ENCODE results near the gene DOCK2.

DOCK2 gene

DNA sequence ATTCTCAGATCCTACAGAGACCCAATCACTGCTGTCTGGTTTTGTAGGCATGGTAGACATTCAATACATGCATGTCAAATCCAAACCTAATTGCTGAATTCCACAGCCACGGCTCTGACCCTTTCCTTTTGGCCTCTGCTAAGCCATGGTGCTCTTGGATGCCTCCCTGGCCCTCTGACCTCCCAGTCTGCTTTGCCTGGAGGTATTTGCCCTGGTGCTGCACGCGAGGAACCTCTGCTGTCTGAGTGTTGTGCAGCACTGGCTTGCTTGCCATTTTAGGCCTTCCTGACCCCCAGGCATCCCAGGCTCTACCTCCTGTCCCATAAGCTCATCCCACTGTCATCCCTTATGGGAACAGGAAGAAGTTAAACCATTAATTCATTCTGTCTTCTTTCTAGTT lies 60.9 kb downstream of the DOCK2 start:
- no peak overlapping the region for H2AFZ ChIP-seq (ENCODE audit: low read depth)
- no peak overlapping the region for H3K27ac ChIP-seq
- TF ChIP-seq, protein P1, sequence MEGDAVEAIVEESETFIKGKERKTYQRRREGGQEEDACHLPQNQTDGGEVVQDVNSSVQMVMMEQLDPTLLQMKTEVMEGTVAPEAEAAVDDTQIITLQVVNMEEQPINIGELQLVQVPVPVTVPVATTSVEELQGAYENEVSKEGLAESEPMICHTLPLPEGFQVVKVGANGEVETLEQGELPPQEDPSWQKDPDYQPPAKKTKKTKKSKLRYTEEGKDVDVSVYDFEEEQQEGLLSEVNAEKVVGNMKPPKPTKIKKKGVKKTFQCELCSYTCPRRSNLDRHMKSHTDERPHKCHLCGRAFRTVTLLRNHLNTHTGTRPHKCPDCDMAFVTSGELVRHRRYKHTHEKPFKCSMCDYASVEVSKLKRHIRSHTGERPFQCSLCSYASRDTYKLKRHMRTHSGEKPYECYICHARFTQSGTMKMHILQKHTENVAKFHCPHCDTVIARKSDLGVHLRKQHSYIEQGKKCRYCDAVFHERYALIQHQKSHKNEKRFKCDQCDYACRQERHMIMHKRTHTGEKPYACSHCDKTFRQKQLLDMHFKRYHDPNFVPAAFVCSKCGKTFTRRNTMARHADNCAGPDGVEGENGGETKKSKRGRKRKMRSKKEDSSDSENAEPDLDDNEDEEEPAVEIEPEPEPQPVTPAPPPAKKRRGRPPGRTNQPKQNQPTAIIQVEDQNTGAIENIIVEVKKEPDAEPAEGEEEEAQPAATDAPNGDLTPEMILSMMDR (conservative IDR thresholded peaks at IDR 0.05; ENCODE audit: low read depth, low read length), result no peak
- H3K4me2 ChIP-seq, result no peak overlapping the region
- H3K36me3 ChIP-seq (ENCODE audit: insufficient read depth), result no peaks in the 10 kb centered on the region
- H3K27me3 ChIP-seq (ENCODE audit: insufficient read depth, low read depth), result no peaks in the 10 kb centered on the region
- H3K4me1 ChIP-seq (ENCODE audit: low read depth, poor library complexity, severe bottlenecking), result no peaks in the 10 kb centered on the region
- no peak overlapping the region for H3K4me3 ChIP-seq (IDR thresholded peaks at IDR 0.05; ENCODE audit: insufficient read depth, low read depth, low read length)
- H3K9ac ChIP-seq, result no peak overlapping the region
- H3K79me2 ChIP-seq (ENCODE audit: insufficient read depth, low read depth), result no peaks in the 10 kb centered on the region
- H4K20me1 ChIP-seq (ENCODE audit: insufficient read depth), result no peaks in the 10 kb centered on the region

DNA sequence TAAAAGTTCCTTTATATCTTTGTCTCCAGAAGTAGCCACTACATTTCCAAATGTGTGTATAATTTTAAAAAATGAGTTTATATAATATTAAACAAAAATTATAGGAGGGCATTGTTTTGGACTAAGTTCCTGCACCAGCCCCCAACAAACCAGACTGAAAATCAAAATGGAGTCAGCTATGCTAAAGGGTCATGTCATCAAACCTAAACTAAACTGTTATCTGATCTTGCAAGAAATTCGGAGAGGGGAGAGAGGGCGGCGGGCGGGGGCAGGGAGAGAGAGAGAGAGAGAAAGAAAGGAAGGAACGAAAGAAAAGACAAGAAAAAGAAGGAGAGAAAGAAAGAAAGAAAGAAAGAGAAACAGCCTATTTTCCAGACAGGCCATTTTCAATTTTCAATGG lies 63.5 kb downstream of the DOCK2 start:
- Histone ChIP-seq H3K9ac (no peak overlapping the region), H3K4me3 (IDR thresholded peaks at IDR 0.05; ENCODE audit: insufficient read depth, low read depth, low read length) (no peak overlapping the region), H3K27ac (no peak overlapping the region), H4K20me1 (ENCODE audit: insufficient read depth) (no peaks in the 10 kb centered on the region), H3K27me3 (ENCODE audit: insufficient read depth, low read depth) (no peaks in the 10 kb centered on the region), H3K4me1 (ENCODE audit: low read depth, poor library complexity, severe bottlenecking) (no peaks in the 10 kb centered on the region), H3K79me2 (ENCODE audit: insufficient read depth, low read depth) (no peaks in the 10 kb centered on the region), H3K36me3 (ENCODE audit: insufficient read depth) (no peaks in the 10 kb centered on the region), H3K4me2 (no peak overlapping the region), H2AFZ (ENCODE audit: low read depth) (no peak overlapping the region)
- TF ChIP-seq, protein P1 (conservative IDR thresholded peaks at IDR 0.05; ENCODE audit: low read depth, low read length), result no peak

- TF ChIP-seq, protein P1 (conservative IDR thresholded peaks at IDR 0.05; ENCODE audit: low read depth, low read length), result no peak
- H3K4me3 ChIP-seq (IDR thresholded peaks at IDR 0.05; ENCODE audit: insufficient read depth, low read depth, low read length), result no peak overlapping the region
- no peaks in the 10 kb centered on the region for H3K36me3 ChIP-seq (ENCODE audit: insufficient read depth)
- H3K4me2 ChIP-seq, result no peak overlapping the region
- no peaks in the 10 kb centered on the region for H3K79me2 ChIP-seq (ENCODE audit: insufficient read depth, low read depth)
- no peaks in the 10 kb centered on the region for H3K27me3 ChIP-seq (ENCODE audit: insufficient read depth, low read depth)
- H2AFZ ChIP-seq (ENCODE audit: low read depth), result no peak overlapping the region
- no peaks in the 10 kb centered on the region for H4K20me1 ChIP-seq (ENCODE audit: insufficient read depth)
- H3K4me1 ChIP-seq (ENCODE audit: low read depth, poor library complexity, severe bottlenecking), result no peaks in the 10 kb centered on the region
- no peak overlapping the region for H3K9ac ChIP-seq
- H3K27ac ChIP-seq, result no peak overlapping the region
Measured at GRCh38 chr5:169701910-169702451, 64.9 kb downstream of the DOCK2 start.

- Histone ChIP-seq H3K27ac (no peak overlapping the region), H3K36me3 (ENCODE audit: insufficient read depth) (no peaks in the 10 kb centered on the region), H3K4me2 (no peak overlapping the region), H3K79me2 (ENCODE audit: insufficient read depth, low read depth) (no peaks in the 10 kb centered on the region), H4K20me1 (ENCODE audit: insufficient read depth) (no peaks in the 10 kb centered on the region), H3K4me3 (IDR thresholded peaks at IDR 0.05; ENCODE audit: insufficient read depth, low read depth, low read length) (no peak overlapping the region), H3K9ac (no peak overlapping the region), H2AFZ (ENCODE audit: low read depth) (no peak overlapping the region), H3K27me3 (ENCODE audit: insufficient read depth, low read depth) (no peaks in the 10 kb centered on the region), H3K4me1 (ENCODE audit: low read depth, poor library complexity, severe bottlenecking) (no peaks in the 10 kb centered on the region)
- TF ChIP-seq, protein P1 (conservative IDR thresholded peaks at IDR 0.05; ENCODE audit: low read depth, low read length), result no peak
Measured at GRCh38 chr5:169702693-169703481, 65.8 kb downstream of the DOCK2 start.

Data from KMS-11 (cell line).